AG10803 (cell line): Measurements from ENCODE around the gene CCT6B.
"Not testable (repeated sequence)": the region's sequence is repeated elsewhere in the genome, so short reads cannot be mapped to it uniquely, and the experiment has no call there.

Experiments used
- DNase-seq: peaks from one replicate; pipeline ENCODE4 v3.0.0; 2010; ENCODE audit warnings: low read depth
- H3K4me3 ChIP-seq: 2 replicates; pipeline ENCODE4 v1.5.1; 2011; ENCODE audit warnings: mild to moderate bottlenecking, low read length, control low read depth
- CTCF ChIP-seq: conservative IDR thresholded peaks from 2 replicates; pipeline ENCODE4 v1.5.1; 2011; ENCODE audit warnings: mild to moderate bottlenecking, low read length, control low read depth, inconsistent platforms

Gene CCT6B

GRCh38 chr17:34961093-34961911 lies at the start of gene CCT6B, which contains the start of gene ZNF830:
TSS of gene CCT6B (minus strand) at chr17:34961460. CDS start at chr17:34961393, 67 bp downstream.
TSS of gene ZNF830 (plus strand) at chr17:34961540. CDS start at chr17:34961567, 27 bp downstream.
- H3K4me3 ChIP-seq = peak within 1 kb of the TSS; percentile 99
- peak; percentile 93 for DNase-seq
- TF ChIP-seq CTCF = no peak

- no peak for TF ChIP-seq CTCF
- DNase-seq = peak; percentile 26
- no peak overlapping the region for H3K4me3 ChIP-seq
Measured at GRCh38 chr17:35010093-35010492, 48.8 kb upstream of the CCT6B start.

- no peak for DNase-seq
- no peak for TF ChIP-seq CTCF
- H3K4me3 ChIP-seq = no peak overlapping the region
Measured at GRCh38 chr17:35006961-35007360, 45.7 kb upstream of the CCT6B start.

GRCh38 chr17:35006345-35006744 lies 45.1 kb upstream of the CCT6B start:
- no peak for TF ChIP-seq CTCF
- no peak overlapping the region for H3K4me3 ChIP-seq
- no peak for DNase-seq

GRCh38 chr17:35003778-35004177 lies 42.5 kb upstream of the CCT6B start:
- TF ChIP-seq CTCF = no peak
- no peak for DNase-seq

GRCh38 chr17:35002876-35003551 lies 41.8 kb upstream of the CCT6B start:
- no peak for DNase-seq
- TF ChIP-seq CTCF = no peak
- H3K4me3 ChIP-seq = no peak overlapping the region

More at GRCh38 chr17:35003778-35004177, 42.5 kb upstream of the CCT6B start:
- H3K4me3 ChIP-seq = no peak overlapping the region

GRCh38 chr17:35001549-35001948 lies 40.3 kb upstream of the CCT6B start:
- H3K4me3 ChIP-seq = no peak overlapping the region
- DNase-seq = no peak
- TF ChIP-seq CTCF = no peak

- H3K4me3 ChIP-seq, DNase-seq: not testable (repeated sequence)
Measured at GRCh38 chr17:35000965-35001364, 39.7 kb upstream of the CCT6B start.
